CD4-positive, alpha-beta T cell treated with Interleukin-17A for 1 hour (primary cell): ENCODE data around the gene SCRG1.
A peak's percentile ranks its signal among the peaks of the same experiment; 100 is the strongest.

ENCODE experiments used
- DNase-seq: peaks from one replicate; pipeline ENCODE4 v3.0.0-alpha.2; 2020

The SCRG1 gene

DNA sequence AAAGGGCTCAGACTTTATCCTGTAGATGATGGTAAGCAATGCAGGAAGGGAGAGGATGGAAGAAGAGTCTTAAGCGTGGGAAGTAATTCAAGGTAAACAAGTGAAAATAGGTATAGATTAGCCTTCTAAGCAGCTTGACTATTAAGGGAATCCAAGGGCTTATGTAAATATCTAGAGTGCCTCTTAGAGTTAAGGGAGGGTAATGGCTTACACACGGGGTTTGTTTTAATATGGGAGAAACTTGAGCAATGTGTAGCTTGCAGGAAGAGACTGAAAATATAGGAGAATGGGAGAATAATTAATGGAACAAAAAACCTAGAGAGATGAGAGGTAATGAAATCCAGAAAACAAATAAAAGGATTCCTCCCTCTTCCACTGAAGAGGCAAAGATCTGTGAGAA, 41.0 kb downstream of the SCRG1 start:
- no peak for DNase-seq

DNA sequence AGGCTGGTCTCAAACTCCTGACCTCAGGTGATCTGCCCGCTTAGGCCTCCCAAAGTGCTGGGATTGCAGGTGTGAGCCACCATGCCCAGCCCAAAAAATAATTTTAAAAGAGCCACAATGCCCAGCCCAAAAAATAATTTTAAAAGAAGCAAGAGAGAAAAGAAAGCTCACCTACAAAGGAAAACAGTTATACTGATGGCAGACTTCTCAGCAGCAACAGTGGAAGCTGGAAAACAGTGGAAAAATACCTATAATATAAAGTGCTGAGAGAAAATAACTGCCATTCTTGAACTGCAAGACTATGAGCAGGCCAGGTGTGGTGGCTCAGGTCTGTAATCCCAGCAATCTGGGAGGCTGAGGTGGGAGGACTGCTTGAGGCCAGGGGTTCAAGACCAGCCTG, 51.4 kb downstream of the SCRG1 start:
- no peak for DNase-seq

DNA sequence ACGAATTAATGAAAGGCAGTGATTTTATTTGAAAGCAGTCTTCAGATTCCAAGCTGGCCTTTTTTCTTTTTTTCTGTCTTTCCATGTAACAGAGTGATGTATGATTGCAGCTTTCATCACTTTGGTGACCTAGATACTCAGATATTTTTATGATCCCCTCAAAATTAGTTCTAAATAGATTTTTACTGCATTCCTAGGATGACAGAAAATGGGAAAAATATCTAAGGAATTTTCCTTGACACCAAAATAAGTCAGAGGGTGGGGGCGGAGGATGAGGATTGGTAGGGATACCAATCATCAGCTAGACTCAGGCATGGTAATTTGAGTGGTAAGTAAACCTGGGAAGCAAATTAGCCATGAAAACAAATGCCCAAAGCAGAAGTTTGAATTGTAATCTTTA, 52.8 kb downstream of the SCRG1 start:
- no peak for DNase-seq

DNA sequence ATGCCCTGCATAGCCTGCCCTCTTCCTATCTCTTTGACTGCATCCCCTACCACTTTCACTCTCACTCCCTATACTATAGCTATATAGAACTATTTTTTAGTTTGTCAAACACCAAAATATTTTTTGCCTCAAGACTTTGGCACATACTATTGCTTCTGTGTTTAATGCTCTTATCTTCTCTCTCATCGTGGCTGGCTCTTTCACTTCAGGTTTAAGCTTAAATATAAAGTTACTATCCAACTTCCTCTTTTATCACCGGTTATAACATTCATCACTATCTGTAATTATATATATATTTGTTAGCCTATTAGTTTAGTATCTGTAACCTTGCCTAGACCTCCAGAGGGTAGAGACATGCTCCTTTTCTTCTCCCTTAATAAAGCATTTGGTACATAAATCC, 53.3 kb downstream of the SCRG1 start:
- DNase-seq = no peak

DNA sequence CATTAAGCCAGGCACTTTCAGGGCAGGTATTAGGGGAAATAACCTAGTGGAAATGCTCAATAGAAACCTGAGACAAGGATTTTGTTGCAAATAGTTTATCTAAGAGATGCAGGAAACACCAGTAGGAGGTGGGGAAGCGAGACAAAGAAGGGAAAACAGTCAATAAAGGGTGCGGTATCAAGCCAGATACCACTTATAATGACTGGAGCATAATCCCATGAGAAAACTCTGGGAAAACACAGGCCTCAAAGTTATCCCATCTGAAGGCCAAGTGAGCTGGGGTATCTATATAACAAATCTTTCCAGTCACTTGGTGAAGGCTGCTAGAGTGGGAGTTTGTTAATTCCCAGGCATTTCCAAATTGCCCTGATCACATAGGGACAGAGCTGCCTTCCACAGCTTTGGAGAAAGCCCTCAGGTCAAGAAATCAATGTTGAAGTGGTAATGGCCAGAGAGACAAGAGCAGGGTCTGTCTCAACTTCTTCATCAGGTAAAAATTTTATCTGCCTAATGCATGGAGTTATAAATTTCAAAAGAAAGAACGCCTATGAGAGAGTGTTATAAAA, 55.0 kb downstream of the SCRG1 start:
- no peak for DNase-seq

DNA sequence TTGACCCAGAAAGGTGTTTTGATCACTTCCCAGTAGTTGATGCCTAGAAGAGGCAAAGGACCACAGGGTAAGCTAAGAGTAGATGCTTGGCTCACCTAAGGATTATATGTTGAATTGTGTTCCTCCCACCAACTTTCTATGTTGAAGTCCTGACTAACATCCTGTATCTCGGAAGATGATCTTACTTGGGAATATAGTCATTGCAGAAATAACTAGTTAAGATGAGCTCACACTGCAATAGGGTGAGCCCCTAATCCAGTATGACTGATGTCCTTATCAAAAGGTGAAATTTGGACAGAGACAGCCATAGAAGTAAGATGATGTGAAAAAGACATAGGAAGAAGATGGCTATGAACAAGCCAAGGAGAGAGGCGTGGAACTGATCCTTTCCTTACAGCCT, 61.5 kb downstream of the SCRG1 start:
- no peak for DNase-seq

DNA sequence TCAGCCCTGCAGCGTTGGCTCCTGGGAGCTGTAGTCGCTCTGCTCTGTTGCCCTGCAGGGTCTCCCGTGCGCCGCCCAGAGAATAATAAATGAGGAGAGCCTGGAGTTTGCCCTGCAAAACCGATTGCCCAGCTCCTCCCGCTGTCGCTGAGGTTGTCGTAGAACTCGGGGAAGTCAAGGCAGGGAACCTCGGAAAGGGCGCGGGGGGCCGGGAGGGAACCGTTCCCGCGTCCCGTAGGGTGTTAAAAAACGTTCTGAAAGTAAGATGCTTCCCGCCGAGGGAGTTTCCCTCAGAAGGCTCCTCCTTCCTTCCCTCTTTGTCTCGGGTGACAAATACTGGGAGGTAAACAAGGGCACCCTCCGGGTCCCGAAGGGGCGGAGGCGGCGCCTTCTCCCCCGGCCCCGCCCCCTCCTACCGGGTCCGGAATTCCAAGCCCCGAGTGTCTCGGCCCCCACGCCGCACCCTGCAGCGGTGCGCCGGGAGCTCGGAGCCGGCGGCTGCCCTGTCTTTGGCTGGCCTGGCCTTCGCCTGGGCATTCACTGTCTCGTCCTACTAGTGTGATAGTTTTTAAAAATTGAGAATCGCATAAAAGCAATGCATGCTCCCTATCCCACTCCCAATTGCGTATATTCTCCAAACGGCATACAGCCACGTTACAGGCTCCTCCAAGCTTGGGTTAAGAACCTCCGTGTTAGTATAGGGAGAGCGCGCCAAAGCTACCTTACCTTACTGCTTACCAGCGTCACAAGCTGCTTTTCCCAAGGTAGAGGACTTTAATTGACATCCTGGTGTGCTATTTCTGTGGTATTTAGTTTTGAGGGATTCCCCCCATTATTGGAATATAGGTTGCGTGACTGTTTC, 63.8 kb downstream of the SCRG1 start:
- DNase-seq = peak; percentile 45
